OCI-LY3 (cell line): Measurements from ENCODE around the gene ZNRF1.

Experiments used
- H2AFZ ChIP-seq: fragments of 200-600, 300-600 bp; shearing (Covaris generic); 2 replicates; pipeline ENCODE4 v1.6.0; 2014; ENCODE audit warnings: antibody characterized with exemption, low read depth, low read length
- H3K27ac ChIP-seq: fragments of 200-600, 300-600 bp; sonication (generic); 2 replicates; pipeline ENCODE4 v1.5.1; 2014; ENCODE audit warnings: mild to moderate bottlenecking, low read length, moderate library complexity, mixed read lengths
- H3K27me3 ChIP-seq: fragments of 200-600, 300-600 bp; sonication (generic); 2 replicates; pipeline ENCODE4 v1.6.1; 2014; ENCODE audit warnings: low read depth, low read length, mixed read lengths
- H3K36me3 ChIP-seq: fragments of 200-600, 300-600 bp; sonication (generic); replicated peaks from 2 replicates; pipeline ENCODE3; 2014; ENCODE audit warnings: low read depth, low read length, mixed read lengths
- H3K4me1 ChIP-seq: fragments of 300-600, 200-600 bp; sonication (generic); 2 replicates; pipeline ENCODE4 v1.6.1; 2014; ENCODE audit warnings: low read length, mixed read lengths
- H3K4me2 ChIP-seq: fragments of 200-600, 300-600 bp; sonication (generic); 2 replicates; pipeline ENCODE4 v1.6.1; 2014; ENCODE audit warnings: low read length, mixed read lengths
- H3K4me3 ChIP-seq: fragments of 300-600, 200-600 bp; sonication (generic); 2 replicates; pipeline ENCODE4 v1.5.1; 2014; ENCODE audit warnings: antibody characterized with exemption, mild to moderate bottlenecking, low read length, moderate library complexity
- H3K79me2 ChIP-seq: fragments of 300-600, 200-600 bp; shearing (Covaris generic); 2 replicates; pipeline ENCODE4 v1.6.1; 2014; ENCODE audit warnings: mild to moderate bottlenecking, low read length, mixed read lengths
- H3K9ac ChIP-seq: fragments of 300-600, 200-600 bp; shearing (Covaris generic); 2 replicates; pipeline ENCODE4 v1.6.0; 2014; ENCODE audit warnings: mild to moderate bottlenecking, low read length, moderate library complexity
- H3K9me3 ChIP-seq: fragments of 200-600, 300-600 bp; shearing (Covaris generic); 2 replicates; pipeline ENCODE4 v1.6.1; 2014; ENCODE audit warnings: low read length, mixed read lengths; ENCODE audit not compliant: insufficient read depth
- H4K20me1 ChIP-seq: fragments of 200-600, 300-600 bp; sonication (generic); 2 replicates; pipeline ENCODE4 v1.6.1; 2016; ENCODE audit warnings: low read length, mixed read lengths; ENCODE audit not compliant: insufficient read depth
- EZH2phosphoT487 ChIP-seq: fragments of 200-600 bp; shearing (Covaris generic); IDR thresholded peaks from 2 replicates; pipeline ENCODE4 v1.6.1; 2018; ENCODE audit warnings: antibody characterized with exemption, mixed run types, low read depth
- TF ChIP-seq, protein P1 (sequence below): fragments of 200-600, 300-600 bp; sonication (generic); IDR thresholded peaks from 2 replicates; pipeline ENCODE4 v1.5.1; 2014; ENCODE audit warnings: antibody characterized with exemption, low read length, low read depth

ZNRF1 gene

DNA sequence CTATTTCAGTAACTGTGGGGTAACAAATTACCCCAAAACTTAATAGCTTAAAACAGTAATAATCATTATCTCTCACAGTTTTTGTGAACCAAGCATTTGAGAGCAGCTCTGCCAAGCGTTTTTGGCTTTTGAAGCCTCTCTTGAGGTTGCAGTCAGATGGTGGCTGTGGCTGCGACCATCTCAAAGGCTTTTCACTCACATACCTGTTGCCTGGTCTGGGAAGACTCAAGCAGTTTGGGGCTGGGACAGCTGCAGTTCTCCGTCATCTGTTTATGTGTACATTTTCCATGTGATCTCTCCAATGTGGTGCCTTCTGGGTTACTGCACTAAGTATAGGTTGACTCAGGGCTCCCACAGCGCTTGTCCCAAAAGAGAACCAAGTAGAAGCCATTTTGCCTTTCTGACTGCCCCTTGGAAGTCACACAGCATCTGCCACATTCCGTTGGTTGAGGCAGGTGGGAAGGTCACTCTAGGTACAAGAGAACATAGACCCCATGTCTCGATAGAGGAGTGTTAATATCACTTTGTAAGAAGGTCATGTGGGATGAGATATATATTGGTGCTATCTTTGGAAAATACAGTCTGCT lies 68.1 kb downstream of the ZNRF1 start:
- Histone ChIP-seq H3K79me2 (no peaks in the 10 kb centered on the region), H3K9ac (no peak overlapping the region), H4K20me1 (no peaks in the 10 kb centered on the region; the same call in 1 of the 2 replicates), H2AFZ (no peak overlapping the region), H3K4me1 (no peaks in the 10 kb centered on the region), H3K27ac (no peak overlapping the region), H3K36me3 (no peaks in the 10 kb centered on the region), H3K9me3 (no peaks in the 10 kb centered on the region), H3K27me3 (no peaks in the 10 kb centered on the region), H3K4me2 (no peak overlapping the region), H3K4me3 (no peak overlapping the region)
- TF ChIP-seq, protein P1, sequence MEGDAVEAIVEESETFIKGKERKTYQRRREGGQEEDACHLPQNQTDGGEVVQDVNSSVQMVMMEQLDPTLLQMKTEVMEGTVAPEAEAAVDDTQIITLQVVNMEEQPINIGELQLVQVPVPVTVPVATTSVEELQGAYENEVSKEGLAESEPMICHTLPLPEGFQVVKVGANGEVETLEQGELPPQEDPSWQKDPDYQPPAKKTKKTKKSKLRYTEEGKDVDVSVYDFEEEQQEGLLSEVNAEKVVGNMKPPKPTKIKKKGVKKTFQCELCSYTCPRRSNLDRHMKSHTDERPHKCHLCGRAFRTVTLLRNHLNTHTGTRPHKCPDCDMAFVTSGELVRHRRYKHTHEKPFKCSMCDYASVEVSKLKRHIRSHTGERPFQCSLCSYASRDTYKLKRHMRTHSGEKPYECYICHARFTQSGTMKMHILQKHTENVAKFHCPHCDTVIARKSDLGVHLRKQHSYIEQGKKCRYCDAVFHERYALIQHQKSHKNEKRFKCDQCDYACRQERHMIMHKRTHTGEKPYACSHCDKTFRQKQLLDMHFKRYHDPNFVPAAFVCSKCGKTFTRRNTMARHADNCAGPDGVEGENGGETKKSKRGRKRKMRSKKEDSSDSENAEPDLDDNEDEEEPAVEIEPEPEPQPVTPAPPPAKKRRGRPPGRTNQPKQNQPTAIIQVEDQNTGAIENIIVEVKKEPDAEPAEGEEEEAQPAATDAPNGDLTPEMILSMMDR = no peak
- TF ChIP-seq EZH2phosphoT487 = no peak

DNA sequence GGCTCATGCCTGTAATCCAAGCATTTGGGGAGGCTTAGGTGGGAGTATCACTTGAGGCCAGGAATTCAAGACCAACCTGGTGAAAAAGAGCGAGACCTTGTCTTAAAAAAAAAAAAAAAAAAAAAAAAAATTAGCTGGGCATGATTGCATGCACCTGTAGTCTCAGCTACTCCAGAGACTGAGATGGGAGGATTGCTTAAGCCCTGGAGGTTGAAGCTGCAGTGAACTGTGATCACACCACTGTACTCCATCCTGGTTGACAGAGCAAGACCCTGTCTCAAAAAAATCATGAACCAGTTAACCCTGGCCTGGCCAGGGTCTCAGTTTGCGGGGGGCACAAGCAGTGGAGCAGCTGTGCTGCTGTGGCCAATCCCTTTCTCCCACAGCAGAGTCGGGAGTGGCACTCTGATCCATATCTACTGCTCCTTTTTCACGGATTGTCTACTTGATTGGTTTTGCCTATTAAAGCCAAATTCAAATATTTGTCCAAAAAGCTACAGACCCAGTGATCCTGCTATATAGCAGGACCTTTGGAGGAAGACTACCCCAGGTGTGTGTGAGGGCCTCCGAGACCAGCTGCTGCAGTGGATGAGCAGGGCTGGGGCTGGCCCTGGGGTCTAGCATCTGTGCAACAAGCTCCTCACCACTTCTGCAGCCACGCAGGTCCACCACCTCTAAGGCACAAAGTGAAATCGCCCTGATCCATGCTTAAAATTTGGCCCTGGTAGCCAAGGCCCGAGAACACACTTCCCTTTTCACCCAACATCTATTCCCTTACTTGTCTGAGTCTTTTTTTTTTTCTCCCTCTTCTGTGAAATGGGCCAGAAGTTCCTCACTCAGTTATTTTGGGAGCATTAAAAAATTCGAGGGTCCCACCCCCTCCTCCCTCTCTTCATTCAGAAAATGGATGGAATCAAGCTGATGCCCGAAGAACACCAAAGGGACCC lies 69.5 kb downstream of the ZNRF1 start:
- H3K4me1 ChIP-seq = no peaks in the 10 kb centered on the region
- no peaks in the 10 kb centered on the region for H3K79me2 ChIP-seq
- no peak overlapping the region for H3K9ac ChIP-seq
- H3K36me3 ChIP-seq = no peaks in the 10 kb centered on the region
- H3K27ac ChIP-seq = no peak overlapping the region
- H3K4me3 ChIP-seq = no peak overlapping the region
- no peak overlapping the region for H3K4me2 ChIP-seq
- H4K20me1 ChIP-seq = no peaks in the 10 kb centered on the region; the same call in 1 of the 2 replicates
- H2AFZ ChIP-seq = no peak overlapping the region
- H3K27me3 ChIP-seq = no peaks in the 10 kb centered on the region
- TF ChIP-seq EZH2phosphoT487 = no peak
- TF ChIP-seq, protein P1 = no peak
- no peaks in the 10 kb centered on the region for H3K9me3 ChIP-seq

DNA sequence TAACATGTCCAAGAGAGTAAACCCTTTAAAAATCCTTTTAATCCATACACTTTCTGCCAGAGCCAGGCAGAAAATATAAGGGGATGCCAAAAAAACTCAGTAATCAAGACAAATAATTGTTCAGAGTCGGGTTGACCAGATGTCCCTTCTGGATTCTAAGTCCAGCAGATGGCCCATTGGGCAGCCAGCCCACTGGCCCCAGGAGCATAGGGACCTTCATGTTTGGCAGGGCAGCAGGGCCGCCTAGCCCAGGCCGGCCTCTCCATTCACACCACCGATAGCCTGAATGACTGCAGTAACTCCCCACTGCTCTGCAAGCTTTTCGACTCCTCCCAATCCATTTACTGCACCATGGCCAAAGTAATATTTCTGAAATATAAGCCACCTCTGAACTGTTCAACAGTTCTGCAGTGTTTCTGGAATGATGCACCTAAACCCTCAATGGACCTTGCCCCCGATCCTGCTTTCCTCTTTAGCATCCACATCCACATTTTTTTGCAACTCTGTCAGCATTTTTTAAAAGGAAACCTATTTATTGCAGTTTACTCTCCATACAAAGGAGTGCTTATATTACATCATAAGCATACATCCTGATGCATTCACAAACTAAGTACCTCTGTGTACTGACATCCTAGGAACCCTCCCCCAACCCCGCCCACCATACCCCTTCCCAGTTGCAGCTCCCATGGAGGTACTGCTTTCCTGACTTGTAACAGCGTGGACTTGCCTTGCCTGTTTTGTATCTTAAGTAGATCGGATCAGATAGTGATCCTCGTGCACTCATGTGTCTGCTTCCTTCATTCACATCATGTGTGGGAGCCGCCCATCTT lies 71.4 kb downstream of the ZNRF1 start:
- no peaks in the 10 kb centered on the region for H3K79me2 ChIP-seq
- H3K4me2 ChIP-seq = no peak overlapping the region
- H3K9me3 ChIP-seq = no peaks in the 10 kb centered on the region
- TF ChIP-seq, protein P1 = no peak
- H3K4me1 ChIP-seq = peaks cover 3% of the 10 kb centered on the region
- no peaks in the 10 kb centered on the region for H3K27me3 ChIP-seq
- no peak overlapping the region for H2AFZ ChIP-seq
- H3K9ac ChIP-seq = no peak overlapping the region
- no peaks in the 10 kb centered on the region for H3K36me3 ChIP-seq
- no peak overlapping the region for H3K27ac ChIP-seq
- H4K20me1 ChIP-seq = no peaks in the 10 kb centered on the region; the same call in 1 of the 2 replicates
- H3K4me3 ChIP-seq = no peak overlapping the region
